Kidney (tissue), 14 donors: ENCODE results near the gene TFPI. TPM values are rescaled to one million over a fixed set of nuclear protein-coding genes. Genes with fewer than 3 reads are reported as not detected.
A peak's percentile ranks its signal among the peaks of the same experiment; 100 is the strongest.

Source experiments
- DNase-seq, 5 donors: peaks; one replicate each; pipeline ENCODE4 v3.0.0-alpha.2; 2013 to 2020
- FAIRE-seq: peaks from 2 replicates; lab custom pipeline; 2012; peaks lifted over from hg19 to GRCh38; lab: Jason Lieb, UNC
- H3K27ac ChIP-seq, 2 donors: one replicate each; pipeline ENCODE4 v1.7.0; 2013; ENCODE audit warnings: low read depth in 2 of 2, low read length in 2 of 2, inconsistent platforms in 1 of 2
- H3K27me3 ChIP-seq: one replicate; pipeline ENCODE4 v1.7.1; 2013; ENCODE audit warnings: low read length, inconsistent platforms; ENCODE audit not compliant: control insufficient read depth, insufficient read depth
- H3K36me3 ChIP-seq, 3 donors: one replicate each; pipeline versions ENCODE4 v1.7.0 to v1.7.1; 2013; ENCODE audit warnings: low read length in 3 of 3, control low read depth in 1 of 3, inconsistent platforms in 1 of 3; ENCODE audit not compliant: insufficient read depth in 3 of 3, control insufficient read depth in 2 of 3
- H3K4me1 ChIP-seq, 3 donors: one replicate each; pipeline versions ENCODE4 v1.7.0 to v1.7.1; 2013; ENCODE audit warnings: low read length in 3 of 3, inconsistent platforms in 1 of 3, low read depth in 1 of 3; ENCODE audit not compliant: control insufficient read depth in 2 of 3, insufficient read depth in 2 of 3
- H3K4me3 ChIP-seq, 3 donors: one replicate each; pipeline versions ENCODE4 v1.7.0 to v1.8.1; 2013; ENCODE audit warnings: low read length in 3 of 3, control low read depth in 1 of 3, inconsistent platforms in 1 of 3
- H3K9ac ChIP-seq, 3 donors: one replicate each; pipeline versions ENCODE4 v1.7.0 to v1.7.1; 2013; ENCODE audit warnings: low read length in 3 of 3, control low read depth in 1 of 3, inconsistent platforms in 1 of 3
- H3K9me3 ChIP-seq, 3 donors: one replicate each; pipeline versions ENCODE4 v1.7.0 to v1.7.1; 2013; ENCODE audit warnings: low read length in 3 of 3, control low read depth in 1 of 3, inconsistent platforms in 1 of 3; ENCODE audit not compliant: control insufficient read depth in 2 of 3, insufficient read depth in 1 of 3
- intact Hi-C: fragments of 100-400 bp; cut with DNase I; formaldehyde crosslinking; loops from one replicate; pipeline ENCODE4 v1.11.1; 2022
- polyA plus RNA-seq: library from polyadenylated mRNA; stranded (reverse); fragments of 350-450 nt; fragmentation: Illumina TruSeq; extraction: RNeasy Lipid Tissue Mini Kit (QIAGEN cat#74804); gene quantifications from one replicate; pipeline ENCODE4 v1.2.3, GENCODE V29; 2014; ENCODE audit warnings: low read depth, low replicate concordance; ENCODE audit not compliant: insufficient read depth
- total RNA-seq: library from RNA; stranded (reverse); fragmentation: NEBNext Ultra II Directional; extraction: Animal tissue kit (Norgen Biotek cat#: 25700); gene quantifications from one replicate; pipeline ENCODE4 v1.2.1, GENCODE V29; 2021
- TF ChIP-seq, protein P1 (sequence below): IDR thresholded peaks from 3 replicates; pipeline ENCODE4 v1.5.1; 2012; ENCODE audit warnings: mild to moderate bottlenecking, moderate library complexity, borderline replicate concordance; ENCODE audit not compliant: insufficient read depth; ENCODE audit errors: extremely low read depth
- donor health status: control.
- donor health status: control.
- donor health status: control.
- donor health status: control.
- donor health status: control.
- donor health status: DM: yes; HTN: yes; CAD: no.
- donor health status: Normal renal cell carcinoma (clear cell type).

The TFPI gene
- total and polyA plus RNA-seq, 2 donors from 2014 or later: 26.2 to 266 TPM

GRCh38 chr2:187486241-187486640 is 68.0 kb downstream of the TFPI start:
- no peak overlapping the region for H3K9ac ChIP-seq
- no peak overlapping the region for H3K4me3 ChIP-seq
- no peaks in the 10 kb centered on the region for H3K36me3 ChIP-seq
- FAIRE-seq: peak; percentile 80
- H3K4me1 ChIP-seq: no peaks in the 10 kb centered on the region
- TF ChIP-seq, protein P1, sequence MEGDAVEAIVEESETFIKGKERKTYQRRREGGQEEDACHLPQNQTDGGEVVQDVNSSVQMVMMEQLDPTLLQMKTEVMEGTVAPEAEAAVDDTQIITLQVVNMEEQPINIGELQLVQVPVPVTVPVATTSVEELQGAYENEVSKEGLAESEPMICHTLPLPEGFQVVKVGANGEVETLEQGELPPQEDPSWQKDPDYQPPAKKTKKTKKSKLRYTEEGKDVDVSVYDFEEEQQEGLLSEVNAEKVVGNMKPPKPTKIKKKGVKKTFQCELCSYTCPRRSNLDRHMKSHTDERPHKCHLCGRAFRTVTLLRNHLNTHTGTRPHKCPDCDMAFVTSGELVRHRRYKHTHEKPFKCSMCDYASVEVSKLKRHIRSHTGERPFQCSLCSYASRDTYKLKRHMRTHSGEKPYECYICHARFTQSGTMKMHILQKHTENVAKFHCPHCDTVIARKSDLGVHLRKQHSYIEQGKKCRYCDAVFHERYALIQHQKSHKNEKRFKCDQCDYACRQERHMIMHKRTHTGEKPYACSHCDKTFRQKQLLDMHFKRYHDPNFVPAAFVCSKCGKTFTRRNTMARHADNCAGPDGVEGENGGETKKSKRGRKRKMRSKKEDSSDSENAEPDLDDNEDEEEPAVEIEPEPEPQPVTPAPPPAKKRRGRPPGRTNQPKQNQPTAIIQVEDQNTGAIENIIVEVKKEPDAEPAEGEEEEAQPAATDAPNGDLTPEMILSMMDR: no peak
- H3K9me3 ChIP-seq: no peaks in the 10 kb centered on the region
- no peak for DNase-seq
- no peaks in the 10 kb centered on the region for H3K27me3 ChIP-seq
- intact Hi-C loops: no loop called here
- H3K27ac ChIP-seq: no peak overlapping the region

GRCh38 chr2:187485523-187485922 is 68.7 kb downstream of the TFPI start:
- TF ChIP-seq, protein P1: no peak
- intact Hi-C loops: no loop called here
- no peaks in the 10 kb centered on the region for H3K27me3 ChIP-seq
- H3K9me3 ChIP-seq: no peaks in the 10 kb centered on the region
- no peaks in the 10 kb centered on the region for H3K4me1 ChIP-seq
- FAIRE-seq (no peak), DNase-seq (no peak)
- no peak overlapping the region for H3K27ac ChIP-seq
- H3K36me3 ChIP-seq: no peaks in the 10 kb centered on the region
- H3K4me3 ChIP-seq: no peak overlapping the region
- no peak overlapping the region for H3K9ac ChIP-seq

DNA sequence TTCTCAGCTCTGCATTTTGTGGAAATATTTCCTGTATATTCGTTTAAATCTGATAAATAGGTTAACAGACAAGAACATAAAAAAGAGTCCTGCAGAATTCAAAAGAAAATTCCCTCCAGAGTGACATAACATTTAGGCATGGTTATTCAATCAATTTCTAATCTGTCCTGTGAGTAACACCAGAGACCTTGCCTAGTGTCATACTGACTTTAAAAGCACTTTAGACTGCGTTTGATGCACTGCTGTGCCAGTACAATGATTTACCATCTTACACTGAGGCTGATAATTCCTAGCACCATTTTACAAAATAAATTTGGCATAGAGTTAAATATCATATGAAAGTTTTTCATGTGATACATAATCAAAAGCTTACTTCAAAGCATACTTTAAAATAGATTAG is 70.7 kb downstream of the TFPI start:
- Histone ChIP-seq H3K4me1 (no peaks in the 10 kb centered on the region), H3K27me3 (no peaks in the 10 kb centered on the region), H3K27ac (no peak overlapping the region), H3K9ac (no peak overlapping the region), H3K36me3 (no peaks in the 10 kb centered on the region), H3K9me3 (no peaks in the 10 kb centered on the region), H3K4me3 (no peak overlapping the region)
- DNase-seq: no peak
- TF ChIP-seq, protein P1: no peak
- intact Hi-C loops: no loop called here
- FAIRE-seq: no peak

DNA sequence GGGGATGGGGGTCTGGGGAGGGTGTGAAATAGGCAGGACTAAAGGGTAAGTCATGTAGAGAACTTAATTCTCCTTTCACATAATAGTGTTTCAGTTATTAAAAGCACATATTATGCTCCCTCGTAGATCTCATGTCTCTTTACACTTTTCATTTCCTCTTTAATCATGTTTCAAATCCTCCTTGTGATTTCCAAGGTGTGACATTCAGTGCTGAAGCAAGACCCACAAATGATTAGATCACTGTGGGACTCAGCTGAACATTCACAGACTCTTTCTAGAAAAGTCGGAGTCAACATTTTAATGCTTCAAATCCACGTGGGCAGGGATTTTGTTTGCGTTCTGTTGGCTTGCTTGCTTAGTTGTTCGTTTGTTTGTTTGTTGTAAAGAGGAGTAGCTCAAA is 71.4 kb downstream of the TFPI start:
- FAIRE-seq (no peak), DNase-seq (no peak)
- no peaks in the 10 kb centered on the region for H3K36me3 ChIP-seq
- intact Hi-C loops: no loop called here
- H3K4me1 ChIP-seq: no peaks in the 10 kb centered on the region
- H3K27me3 ChIP-seq: no peaks in the 10 kb centered on the region
- TF ChIP-seq, protein P1: no peak
- no peak overlapping the region for H3K27ac ChIP-seq
- H3K9me3 ChIP-seq: no peaks in the 10 kb centered on the region
- H3K9ac ChIP-seq: no peak overlapping the region
- no peak overlapping the region for H3K4me3 ChIP-seq
